HG02678 (cell line): ENCODE data around the gene HES5.

Experiments
- ATAC-seq: cut with Tn5 transposase; IDR thresholded peaks from one replicate; pipeline ENCODE4 v1.9.1; 2021; ENCODE audit warnings: mild to moderate bottlenecking, moderate library complexity; ENCODE audit not compliant: unreplicated experiment

Gene HES5

DNA sequence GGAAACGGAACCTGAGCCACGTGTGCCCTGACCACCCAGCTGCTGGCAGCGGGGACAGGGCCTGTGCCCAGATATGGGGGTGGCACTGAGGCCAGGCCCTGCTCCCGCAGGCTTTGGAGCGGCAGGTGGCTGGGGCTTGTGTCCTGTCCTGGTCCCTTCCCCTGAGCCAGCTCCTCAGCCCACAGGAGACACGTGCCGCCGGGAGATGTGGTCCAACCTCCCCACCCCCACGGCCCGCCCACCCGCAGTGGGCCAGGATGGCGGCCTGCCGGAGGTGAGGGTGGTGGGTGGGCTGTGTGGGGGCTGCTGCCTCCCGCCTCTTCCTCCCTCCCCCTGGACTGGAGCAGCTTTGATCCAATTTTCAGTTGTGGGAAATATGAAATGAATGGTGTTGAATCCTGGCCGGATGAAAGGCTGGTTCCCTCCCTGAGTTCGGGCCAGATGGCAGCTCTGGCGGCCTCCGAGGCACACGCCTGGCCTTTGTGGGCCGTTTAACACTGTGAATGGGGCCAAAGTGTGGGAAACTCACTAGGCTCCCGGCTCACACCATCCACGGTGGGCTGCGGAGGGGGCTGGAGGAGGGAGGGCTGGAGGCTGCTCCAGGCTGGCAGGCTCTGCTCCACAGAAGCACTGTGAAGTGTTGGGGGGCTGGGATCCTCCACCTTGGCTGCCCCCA lies 2.6 kb upstream of the HES5 start:
- ATAC-seq = no peak

DNA sequence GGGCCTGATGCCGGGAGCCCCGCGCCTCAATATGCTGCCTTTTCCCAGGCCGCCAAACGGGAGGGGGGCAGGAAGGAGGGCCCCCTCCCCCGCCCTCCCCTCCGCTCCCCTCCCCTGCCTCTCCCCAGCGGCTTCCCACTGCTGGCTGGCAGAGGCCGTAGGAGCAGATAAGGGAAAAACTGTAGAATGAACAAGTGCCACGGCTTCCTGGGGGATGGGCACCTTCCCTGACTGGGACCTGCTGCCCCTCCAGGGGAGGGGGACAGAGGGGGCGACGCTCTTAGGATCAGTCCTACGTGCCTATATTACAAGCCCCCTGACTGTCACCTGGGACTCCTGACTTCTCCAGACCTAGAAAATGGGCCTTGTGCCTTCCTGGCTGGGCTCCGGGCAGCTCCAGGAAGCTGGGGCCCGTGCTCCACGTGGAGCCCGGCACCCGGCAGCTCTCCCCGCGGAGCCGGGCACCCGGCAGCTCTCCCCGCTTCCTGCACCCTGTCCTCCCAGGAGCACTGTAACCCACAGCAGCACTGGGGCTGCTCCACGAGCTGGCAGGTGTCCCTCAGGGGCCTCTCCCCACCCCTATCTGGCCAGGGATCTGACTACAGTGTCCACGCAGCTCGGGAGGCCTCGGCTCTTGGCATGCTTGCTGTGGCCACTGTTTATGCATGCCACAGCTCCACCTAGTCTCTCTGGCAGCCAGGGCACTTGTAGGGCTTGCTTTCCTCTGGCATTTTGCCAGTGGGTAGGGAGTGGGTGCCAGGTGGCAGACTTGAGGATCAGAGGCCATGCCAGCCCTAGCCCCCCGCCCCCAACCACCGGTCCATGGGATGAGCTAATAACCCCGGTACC lies 674 bp upstream of the HES5 start:
- ATAC-seq = no peak

DNA sequence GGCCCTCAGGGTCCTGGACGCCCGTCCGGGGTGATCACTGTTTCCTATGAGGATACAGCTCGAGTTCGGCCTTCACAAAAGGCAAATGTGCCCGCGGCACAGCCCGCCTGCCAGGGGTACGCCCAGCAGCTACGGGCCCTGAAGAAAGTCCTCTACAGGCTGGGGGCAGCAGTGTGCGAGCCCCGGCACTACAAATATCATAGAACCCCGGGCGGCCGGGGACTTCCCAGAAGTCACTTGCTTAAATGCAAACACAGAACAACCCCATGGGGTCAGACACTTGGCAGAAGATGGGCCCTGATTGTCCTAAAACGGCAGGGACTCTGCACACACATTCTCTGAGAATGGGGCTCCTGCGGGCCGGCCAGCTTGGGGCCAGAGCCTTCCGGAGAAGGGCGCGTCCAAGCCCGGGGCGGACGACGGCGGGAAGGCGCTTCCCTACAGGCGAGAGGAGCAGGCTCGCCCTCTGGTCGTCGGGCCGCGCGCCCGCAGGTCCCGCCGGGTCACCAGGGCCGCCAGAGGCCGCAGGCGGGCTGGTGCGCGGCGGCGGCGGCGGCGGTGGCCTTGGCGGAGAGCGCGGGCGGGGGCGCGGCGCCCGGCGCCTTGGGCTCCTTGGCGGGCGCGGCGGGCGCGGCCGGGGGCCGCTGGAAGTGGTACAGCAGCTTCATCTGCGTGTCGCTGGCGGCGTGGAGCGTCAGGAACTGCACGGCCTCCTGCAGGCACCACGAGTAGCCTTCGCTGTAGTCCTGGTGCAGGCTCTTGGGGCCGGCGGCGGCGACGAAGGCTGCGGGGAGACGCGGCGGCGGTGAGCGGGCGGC lies 888 bp downstream of the HES5 start:
- no peak for ATAC-seq

DNA sequence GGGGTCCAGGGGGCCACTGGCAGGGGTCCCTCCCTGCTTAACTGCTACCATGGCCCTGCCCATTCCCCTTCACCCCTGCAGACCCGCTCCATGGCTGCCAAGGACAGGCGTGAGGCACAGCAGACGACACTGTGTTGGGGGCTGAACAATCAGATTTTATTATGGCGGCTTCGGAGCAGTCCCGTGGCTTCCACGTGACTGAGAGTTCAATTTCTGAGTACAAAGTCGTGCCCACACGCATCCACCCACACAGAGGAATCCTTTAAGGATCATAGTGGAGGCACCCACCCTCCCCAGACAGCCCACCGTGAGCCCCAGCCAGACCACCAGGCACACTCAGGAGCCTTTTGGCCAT lies 1.5 kb downstream of the HES5 start:
- ATAC-seq = no peak

DNA sequence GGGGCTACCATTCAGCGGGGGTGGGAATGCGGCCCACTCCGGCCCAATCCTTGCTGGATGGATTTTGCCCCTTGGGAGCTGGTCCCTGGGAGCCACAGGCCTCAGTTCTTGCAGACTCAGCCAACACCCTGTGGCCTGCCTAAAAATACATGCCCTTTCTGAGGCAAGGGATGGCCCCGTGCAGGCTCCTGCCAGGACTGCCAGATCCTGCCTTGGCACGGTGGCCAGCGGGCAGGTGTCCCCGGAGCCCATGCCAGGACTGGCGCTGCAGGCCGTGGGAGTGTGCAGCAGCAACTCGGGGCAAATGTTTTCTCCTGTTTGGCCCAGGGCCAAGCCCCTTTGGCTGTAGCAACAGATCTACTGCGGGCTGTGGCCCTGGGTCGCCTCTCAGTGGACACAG lies 2.0 kb downstream of the HES5 start:
- ATAC-seq = no peak

DNA sequence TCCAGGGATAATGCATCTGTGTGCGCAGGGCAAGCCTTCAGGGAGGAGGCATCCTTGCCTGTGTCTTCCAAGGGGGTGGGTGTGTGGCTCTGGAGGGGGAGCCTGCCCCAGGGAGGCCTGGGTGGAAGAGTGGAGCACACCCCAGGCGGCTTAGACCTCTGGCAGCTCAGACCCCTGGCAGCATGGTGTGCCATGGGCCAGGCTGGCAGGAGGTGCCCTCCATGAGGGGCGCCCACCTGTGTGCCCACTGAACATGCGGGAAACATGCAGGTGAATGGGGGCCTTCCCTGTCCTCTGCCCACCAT lies 2.6 kb downstream of the HES5 start:
- ATAC-seq = no peak

DNA sequence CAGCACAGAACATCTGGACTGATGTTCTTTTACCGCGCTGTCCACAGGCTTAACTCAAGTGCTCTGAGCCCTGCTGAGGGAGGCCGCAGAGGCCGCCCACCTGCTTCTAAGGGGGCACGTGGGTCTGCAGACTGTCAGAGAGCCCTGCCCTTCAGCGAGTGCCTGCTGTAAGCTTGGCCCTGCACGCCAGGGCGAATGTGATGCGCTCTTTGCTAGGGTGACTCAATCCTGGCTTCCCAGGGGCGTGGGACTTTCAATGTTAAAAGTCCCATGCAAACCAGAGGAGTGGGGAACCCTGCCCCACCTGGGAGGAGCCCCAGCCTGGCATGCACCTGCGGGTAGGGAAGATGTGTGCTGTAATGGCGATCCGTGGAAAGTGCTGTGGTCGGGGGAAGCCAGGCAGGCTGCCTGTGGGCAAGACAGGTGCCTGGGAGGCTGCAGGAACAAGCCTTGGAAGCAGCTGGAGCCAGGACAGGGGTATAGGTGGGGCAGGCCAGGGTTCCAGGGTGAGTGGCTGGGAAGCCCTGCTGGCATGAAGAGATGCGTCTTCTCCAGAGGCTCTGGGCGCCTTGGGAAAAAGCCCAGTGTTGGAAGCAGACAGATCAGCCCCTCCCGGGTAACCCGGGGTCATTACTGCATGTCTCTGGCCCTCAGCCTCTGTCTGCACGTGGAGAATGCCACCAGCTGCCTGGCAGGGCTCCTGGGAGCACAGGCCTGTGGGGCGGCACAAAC lies 3.1 kb downstream of the HES5 start:
- ATAC-seq = peak; percentile 33

DNA sequence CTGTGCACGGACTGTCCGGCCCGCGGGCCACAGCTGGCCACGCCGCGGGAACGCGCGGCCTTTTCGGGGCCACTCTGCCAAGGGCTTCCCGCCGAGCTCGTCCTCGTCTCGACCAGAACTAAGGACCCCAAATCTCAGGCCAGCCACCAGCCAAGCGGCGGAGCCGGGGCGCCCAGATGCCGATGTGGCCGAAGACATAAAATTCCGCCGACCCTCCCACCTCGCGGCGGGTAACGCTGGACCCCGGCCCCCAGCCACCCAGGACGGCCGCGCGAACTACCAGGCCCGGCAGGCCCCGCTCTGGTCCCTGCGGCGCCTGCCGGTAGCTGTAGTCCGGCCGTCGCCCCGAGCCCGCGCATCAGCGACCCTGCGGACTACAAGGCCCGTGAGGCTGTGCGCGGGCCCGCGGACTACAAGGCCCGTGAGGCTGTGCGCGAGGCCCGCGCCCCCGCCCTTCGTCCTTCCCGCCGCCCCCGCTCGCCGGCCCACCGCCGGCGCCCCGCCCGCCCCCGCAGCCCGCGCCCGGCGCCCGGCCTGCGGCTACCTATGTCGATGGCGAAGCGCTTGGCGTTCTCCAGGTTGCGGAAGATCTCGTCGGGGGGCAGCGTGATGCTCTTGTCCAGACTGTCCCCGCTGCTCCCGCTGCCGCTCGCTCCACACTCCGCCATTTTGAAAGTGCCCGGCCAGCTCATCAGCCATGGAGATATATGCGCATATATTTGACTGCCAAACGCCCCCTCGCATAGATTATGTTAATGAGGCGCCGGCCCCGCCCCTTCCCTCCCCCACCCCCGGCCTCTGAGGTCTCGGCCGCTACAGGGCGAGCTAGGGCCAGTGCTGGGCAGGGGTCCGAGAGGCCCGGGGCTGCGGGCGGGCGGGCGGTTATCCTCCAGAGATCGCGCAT lies 3.9 kb downstream of the HES5 start, which contains the start of gene PANK4:
TSS of gene PANK4 (minus strand) at position 677 of the 904 bp plus-strand sequence. CDS start at position 668, 9 bp downstream.
- peak; percentile 85 for ATAC-seq

DNA sequence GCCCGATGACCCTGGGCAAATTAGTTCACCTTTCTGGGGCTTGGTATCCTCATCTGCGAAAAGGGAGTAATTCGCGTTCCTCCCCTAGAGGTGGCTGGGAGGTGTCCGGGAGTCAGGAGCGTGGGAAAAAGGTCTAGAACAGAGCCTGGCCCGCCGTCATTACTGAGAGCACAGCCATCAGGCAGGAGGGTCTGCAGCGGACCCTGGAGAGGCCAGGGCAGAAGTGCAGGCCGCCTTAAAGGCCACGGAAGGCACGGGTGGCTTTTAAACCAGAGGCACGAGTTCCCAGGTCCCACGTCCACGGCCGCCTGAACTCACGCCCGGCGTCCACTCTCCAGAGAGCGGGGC lies 4.5 kb downstream of the HES5 start:
- ATAC-seq = no peak

DNA sequence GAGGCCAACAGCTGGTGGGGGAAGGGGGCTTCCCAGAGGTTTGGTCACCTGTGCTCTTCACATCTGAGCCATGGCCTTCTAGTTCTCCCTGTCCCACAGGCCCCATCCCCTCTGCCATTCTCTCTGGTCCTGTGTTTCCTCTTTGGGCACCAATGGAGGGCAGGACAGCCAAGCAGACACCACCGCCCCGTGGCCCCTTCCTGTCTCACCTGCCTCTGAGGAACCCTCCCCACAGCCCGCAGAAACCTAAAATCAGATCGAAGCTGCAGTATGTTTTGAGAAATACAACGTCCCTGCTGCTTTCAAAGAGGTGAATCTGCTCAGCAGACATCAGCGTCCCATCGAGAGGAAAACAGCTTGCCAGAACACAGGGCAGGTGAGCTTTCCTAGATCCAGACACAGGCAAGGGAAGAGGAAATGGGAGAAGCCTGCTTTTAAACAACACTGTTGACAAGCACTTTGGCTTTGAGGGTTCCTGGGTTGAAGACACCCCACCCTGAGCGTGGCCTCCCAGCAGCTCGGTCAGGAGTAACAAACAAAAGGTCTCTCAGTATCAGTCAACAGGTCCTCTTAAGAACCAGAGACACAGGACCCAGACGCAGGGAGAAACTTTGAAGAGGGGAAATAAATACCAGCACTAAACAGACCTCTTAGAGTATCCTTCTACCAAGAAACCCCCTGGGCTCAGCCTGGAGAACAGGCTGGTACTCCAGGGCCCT lies 6.0 kb downstream of the HES5 start:
- ATAC-seq = no peak

DNA sequence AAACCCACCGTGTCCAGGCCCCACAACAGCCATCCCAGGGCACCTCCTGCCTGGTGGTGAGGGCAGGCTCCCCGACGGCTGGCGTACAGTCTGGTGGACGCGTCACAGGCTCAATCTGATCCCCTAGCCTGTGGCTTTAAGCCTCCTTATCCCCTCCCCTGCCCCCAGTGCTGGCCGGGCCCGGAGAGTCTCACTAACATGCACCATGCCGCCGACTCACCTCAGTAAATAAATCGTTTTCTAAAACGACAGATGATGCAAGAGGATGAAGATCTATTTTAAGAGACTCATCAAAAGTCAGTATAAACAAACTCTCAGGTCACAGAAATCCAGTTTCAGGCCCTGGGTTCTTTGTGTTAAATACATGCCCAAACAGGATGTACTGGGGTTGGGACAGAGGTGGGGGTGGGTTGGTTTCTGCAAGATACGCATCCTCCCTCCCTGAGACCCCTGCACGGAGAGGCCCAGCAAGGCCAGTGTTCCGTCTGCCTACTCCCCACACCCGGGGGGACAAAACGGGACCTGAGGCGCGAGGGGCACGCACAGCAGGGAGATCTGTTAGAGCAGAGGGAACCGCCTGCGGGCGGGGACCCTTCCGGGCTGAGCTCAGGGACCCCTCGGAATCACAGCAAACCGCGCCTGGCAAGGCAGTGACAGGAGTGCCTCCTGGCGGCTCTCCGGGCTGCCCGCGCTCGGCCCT lies 6.7 kb downstream of the HES5 start:
- no peak for ATAC-seq

DNA sequence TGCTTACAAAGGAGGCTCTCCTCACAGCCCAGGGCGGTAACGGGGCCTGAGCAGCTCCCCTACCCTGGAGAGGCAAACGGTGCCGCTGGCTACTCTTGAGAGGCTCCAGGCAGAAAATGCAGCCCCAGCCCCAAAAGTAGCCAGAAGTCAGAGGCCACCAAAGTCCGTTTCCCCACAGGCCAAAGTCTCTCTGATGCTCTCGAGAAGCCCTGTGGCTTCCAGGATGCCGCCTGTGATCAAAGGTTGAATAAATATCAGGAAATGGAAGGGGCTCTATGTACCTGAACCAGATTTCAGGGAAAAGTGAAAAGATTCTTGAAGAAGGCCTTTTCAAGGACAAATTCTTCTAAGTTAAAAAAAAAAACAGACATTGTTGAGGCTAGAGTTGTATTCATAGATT lies 7.8 kb downstream of the HES5 start:
- no peak for ATAC-seq

DNA sequence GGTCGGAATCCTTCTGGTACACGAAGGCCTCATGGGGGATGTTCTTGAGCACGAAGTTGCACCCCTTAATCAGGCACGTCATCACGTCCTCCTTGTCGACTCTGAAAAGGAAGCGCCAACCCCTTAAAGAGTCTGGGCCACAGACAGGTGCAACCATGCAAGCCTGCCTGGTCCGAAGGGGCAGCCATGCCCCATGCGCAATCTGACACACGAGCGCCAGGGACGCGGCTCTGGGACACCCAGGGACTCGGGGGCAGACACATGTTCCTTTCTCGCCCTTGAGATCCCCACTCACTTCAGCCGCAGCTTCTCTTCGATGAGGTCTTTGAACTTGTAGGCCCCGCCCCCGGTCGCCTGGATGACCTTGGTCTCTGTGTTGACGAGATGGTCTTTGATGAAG lies 9.3 kb downstream of the HES5 start:
- ATAC-seq = no peak

DNA sequence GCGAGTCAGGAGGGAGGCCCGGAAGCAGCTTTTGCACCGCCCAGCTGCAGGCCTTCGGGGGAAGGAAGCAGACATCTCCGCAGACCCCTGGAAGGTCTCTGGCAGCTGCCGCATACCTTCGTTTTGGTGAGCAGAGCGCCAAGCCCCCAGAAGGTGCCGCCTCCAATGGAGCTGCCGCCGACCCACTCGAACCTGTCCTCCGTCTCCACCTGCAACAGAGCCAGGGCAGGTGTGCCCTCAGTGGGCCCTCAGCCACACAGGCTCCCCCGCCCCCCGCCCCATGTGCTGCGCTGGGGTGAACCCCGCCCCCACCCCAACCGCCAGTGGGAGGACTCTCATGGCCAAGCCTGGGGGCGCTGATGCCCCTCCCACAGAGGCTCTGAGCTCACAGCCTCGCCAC lies 9.9 kb downstream of the HES5 start:
- no peak for ATAC-seq

DNA sequence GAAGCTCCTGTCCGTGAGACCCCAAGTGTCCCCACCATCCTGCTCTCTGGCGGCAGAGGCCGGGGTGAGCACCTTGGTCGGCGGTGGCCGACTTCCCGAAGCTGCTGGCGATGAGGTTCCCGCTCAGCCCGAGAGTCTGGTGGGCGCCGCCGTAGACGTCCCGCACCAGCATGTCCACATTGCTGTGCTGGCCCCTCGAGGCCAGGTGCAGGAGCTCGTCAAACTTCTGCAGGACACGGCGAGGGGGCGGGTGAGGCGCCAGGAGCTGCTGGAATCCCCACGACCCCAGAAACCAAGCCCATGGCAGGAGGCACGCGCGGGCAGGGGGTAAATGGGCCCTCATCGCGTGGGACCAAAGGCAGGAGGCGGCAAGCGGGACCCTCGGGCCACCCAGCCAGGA lies 10.3 kb downstream of the HES5 start:
- no peak for ATAC-seq

DNA sequence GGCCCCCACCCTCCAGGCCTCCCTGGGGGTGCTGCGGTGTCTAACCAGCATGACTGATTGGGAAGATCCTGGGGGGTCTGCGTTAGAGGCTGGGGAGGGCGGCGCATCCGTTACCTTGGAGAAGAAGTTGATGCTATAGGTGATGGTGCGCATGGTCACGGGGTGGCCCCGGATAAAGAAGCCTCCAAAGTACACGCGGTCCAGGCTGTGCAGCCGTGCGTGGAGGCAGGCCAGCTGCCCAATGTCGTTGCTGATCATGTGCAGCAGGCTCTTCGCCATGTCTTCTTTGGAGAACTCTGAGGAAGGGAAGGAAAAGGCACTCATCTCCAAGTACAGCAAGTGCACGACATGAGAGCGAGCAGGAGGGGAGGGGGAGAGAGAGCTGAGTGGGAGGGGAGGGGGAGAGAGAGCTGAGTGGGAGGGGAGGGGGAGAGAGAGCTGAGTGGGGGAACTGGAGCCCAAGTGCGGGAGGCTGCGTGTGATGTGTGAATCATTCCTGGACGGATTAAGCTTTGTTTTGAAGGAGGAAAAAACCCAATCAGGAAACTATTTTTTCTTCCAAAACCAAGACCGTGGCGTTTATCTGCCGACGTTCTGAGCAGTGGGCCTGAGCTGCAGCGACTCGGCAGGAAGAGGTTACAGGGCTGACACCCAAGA lies 10.9 kb downstream of the HES5 start:
- ATAC-seq = no peak

DNA sequence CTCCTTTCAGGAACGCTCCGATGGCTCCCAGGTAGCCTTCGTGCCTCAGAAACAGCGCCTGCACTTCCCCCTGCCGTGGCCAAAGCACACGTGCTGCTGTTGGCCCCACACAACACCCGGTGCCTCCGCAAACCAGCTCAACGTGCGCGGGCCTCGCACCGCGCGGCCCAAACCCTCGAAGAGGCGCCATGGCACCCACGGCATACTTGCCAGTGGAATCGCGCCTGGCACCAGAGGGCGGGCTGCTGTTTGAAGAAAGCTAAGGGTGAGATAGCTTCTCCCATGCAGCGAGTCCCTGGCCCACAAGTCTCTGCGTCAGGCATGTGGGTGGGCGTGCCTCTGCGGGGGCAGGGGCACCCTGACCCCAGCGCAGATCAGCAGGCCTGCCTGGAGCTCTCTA lies 11.5 kb downstream of the HES5 start:
- no peak for ATAC-seq

DNA sequence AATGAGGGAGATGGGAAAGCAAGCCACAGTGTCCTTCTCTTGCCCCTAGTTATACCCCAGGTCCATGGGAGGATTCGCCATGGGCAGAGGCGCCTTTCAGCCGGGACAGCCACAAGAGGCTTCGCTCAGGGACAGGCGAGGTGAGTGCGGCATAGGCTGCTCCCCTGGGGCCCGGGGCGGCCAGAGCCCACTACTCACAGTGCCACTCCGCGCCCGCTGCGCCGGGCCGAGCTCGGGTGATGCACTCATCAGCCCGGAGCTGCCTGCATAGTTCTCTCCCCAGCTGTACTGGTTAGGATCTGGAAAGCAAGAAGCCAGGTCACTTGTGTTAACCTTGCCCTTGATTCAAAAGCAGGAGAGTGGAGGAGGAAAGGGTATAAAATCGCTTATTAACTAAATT lies 12.1 kb downstream of the HES5 start:
- ATAC-seq = no peak

DNA sequence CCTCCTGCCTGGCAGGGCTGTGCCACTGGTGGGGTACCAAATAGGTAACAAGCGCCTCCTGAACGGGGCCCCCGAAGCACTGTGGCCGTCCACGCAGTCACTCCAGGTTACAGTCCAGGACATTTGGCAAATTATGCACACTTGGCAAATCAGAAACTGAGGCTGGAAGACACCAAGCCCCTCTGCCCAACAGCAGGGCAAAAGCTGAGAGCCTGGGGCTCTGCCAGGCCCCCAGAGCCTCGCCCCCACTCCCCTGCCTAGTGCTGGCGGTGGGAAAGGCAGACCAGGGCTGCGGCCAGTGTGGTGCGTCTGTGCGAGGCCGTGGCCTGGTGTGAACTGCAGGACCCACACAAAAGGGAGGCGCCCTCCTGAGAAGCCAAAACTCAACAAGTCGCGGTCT lies 13.1 kb downstream of the HES5 start:
- no peak for ATAC-seq
